ENCODE results near the gene GPD1L.
"Not testable (repeated sequence)": the region's sequence is repeated elsewhere in the genome, so short reads cannot be mapped to it uniquely, and the experiment has no call there.

GPD1L gene

DNA sequence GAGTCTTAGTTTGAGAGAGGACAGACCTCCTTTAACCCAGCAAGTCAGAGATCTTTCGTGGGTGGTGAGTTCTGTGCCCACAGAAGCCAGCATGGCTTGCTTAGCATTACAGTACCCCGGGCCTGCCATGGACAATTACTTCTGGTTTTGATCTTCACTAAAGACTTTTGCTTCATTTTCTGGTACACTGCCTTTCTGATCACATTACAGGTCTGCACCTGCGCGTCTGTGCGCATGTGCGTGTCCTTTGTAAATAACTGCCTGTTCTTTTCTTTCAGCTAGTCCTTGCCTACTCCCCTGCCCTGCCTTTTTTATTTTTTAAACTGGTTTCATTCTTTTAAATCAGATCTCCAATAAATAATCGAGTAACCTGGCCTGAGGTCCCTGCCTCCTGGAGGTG, 74.9 kb downstream of the GPD1L start:
- TF ChIP-seq, protein P1, sequence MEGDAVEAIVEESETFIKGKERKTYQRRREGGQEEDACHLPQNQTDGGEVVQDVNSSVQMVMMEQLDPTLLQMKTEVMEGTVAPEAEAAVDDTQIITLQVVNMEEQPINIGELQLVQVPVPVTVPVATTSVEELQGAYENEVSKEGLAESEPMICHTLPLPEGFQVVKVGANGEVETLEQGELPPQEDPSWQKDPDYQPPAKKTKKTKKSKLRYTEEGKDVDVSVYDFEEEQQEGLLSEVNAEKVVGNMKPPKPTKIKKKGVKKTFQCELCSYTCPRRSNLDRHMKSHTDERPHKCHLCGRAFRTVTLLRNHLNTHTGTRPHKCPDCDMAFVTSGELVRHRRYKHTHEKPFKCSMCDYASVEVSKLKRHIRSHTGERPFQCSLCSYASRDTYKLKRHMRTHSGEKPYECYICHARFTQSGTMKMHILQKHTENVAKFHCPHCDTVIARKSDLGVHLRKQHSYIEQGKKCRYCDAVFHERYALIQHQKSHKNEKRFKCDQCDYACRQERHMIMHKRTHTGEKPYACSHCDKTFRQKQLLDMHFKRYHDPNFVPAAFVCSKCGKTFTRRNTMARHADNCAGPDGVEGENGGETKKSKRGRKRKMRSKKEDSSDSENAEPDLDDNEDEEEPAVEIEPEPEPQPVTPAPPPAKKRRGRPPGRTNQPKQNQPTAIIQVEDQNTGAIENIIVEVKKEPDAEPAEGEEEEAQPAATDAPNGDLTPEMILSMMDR (IDR thresholded peaks at IDR 0.05; ENCODE audit: borderline replicate concordance, control extremely low read depth, extremely low read depth, insufficient read depth, missing control alignments) = no peak
- in situ Hi-C loops (cut with MboI; ENCODE audit: low sequenced_read_pairs, unreplicated experiment) = no loop called here
- no peak for DNase-seq (ENCODE audit: low spot score)

DNA sequence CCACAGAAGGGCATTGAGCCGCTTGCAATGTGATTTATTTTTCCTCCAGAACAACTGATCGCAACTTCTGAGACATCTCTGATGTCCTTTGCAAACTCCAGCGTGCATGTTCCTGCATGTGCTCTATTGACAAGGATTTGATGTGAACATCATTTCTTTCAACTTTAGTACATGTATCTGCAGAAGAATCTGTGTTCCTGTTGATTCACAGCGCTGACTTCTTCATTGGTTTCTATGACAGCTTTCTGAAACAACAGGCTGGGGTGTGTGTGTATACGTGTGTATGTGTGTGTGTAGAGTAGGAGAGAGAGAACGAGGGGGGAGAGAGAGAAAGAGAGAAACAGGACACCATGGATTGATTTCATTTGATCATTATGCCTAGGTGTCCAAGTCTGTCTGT, 75.4 kb downstream of the GPD1L start:
- TF ChIP-seq, protein P1 (IDR thresholded peaks at IDR 0.05; ENCODE audit: borderline replicate concordance, control extremely low read depth, extremely low read depth, insufficient read depth, missing control alignments) = no peak
- in situ Hi-C loops (cut with MboI; ENCODE audit: low sequenced_read_pairs, unreplicated experiment) = no loop called here
- DNase-seq (ENCODE audit: low spot score) = no peak

DNA sequence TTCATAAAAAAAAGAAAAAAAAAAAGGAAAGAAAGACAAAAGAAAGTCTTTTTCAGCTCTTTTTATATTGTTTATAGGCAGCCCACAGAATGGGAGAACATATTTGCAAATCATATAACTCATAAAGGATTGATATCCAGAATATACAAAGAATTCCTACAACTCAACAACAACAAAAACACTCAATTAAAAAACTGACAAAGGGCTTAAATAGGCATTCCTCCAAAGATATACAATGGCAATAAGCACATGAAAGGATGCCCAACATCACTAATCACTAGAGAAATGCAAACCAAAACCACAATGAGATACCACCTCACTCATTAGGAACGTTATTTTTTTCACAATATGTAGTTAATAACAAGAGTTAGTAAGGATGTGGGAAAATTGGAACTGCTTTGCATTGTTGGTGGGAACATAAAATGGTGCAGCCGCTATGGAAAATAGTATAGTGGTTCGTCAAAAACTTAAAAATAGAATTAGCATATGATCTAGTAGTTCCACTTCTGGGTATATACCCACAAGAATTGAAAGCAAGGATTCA, 77.8 kb downstream of the GPD1L start:
- in situ Hi-C loops (cut with MboI; ENCODE audit: low sequenced_read_pairs, unreplicated experiment) = no loop called here
- TF ChIP-seq, protein P1 (IDR thresholded peaks at IDR 0.05; ENCODE audit: borderline replicate concordance, control extremely low read depth, extremely low read depth, insufficient read depth, missing control alignments) = no peak
- DNase-seq (ENCODE audit: low spot score) = no peak

DNA sequence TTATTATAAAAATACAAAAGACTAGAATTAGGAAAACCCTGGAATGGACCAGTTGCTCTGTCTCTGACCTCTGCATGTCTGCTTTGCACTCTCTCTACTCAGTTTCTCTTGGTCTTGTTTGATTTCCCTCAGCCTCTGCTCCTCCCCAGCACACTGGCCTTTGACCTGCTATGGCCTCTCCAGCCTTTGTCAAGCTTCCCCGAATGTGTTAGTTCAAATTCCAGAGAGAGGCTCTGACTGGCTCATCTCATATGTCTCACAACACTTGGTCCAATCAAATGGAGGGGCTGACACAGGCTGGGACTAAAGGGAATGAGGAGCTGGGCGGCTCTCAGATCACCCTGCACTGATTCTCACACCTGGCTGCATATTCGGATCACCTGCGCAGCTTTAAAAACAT, 79.7 kb downstream of the GPD1L start:
- no peak for DNase-seq (ENCODE audit: low spot score)
- in situ Hi-C loops (cut with MboI; ENCODE audit: low sequenced_read_pairs, unreplicated experiment) = no loop called here
- TF ChIP-seq, protein P1 (IDR thresholded peaks at IDR 0.05; ENCODE audit: borderline replicate concordance, control extremely low read depth, extremely low read depth, insufficient read depth, missing control alignments) = no peak

DNA sequence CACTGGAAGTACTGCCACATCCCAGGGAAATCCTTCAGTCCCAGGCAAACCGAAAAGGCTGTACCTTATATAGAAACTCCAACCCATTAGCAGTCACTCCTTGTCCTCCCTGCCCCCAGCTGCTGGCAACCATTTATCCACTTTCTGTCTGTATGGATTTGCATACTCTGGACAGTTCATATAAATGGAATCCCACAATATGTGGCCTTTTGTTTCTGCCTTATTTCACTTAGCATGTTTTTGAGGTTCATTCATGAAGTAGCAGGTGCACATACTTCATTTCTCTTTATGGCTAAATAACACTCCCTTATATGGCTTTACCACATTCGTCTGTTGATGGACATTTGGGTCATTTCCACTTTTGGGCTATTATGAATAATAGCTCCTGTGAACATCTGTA, 80.5 kb downstream of the GPD1L start:
- TF ChIP-seq, protein P1 (IDR thresholded peaks at IDR 0.05; ENCODE audit: borderline replicate concordance, control extremely low read depth, extremely low read depth, insufficient read depth, missing control alignments) = no peak
- in situ Hi-C loops (cut with MboI; ENCODE audit: low sequenced_read_pairs, unreplicated experiment) = no loop called here
- DNase-seq (ENCODE audit: low spot score) = no peak

DNA sequence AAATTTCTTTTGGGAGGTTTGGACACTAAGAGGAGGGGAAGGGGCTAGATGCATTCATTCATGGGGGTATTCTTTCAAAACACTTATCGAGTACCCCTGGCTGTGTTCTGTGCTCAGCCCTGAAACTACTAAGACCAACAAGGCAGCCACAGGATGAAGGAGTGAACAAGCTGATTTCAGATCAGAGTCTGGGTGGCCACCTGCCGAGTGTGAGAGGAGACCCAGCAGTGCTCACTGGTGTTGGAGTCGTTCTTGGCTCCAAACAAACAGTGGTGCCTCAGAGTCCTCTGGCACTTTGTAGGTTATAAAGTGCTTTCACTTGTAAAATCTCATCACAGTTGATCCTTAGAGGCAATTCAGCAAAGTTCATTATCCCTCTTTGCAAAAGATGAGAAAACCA, 83.3 kb downstream of the GPD1L start:
- DNase-seq (ENCODE audit: low spot score) = no peak
- in situ Hi-C loops (cut with MboI; ENCODE audit: low sequenced_read_pairs, unreplicated experiment) = no loop called here
- TF ChIP-seq, protein P1 (IDR thresholded peaks at IDR 0.05; ENCODE audit: borderline replicate concordance, control extremely low read depth, extremely low read depth, insufficient read depth, missing control alignments) = no peak

DNA sequence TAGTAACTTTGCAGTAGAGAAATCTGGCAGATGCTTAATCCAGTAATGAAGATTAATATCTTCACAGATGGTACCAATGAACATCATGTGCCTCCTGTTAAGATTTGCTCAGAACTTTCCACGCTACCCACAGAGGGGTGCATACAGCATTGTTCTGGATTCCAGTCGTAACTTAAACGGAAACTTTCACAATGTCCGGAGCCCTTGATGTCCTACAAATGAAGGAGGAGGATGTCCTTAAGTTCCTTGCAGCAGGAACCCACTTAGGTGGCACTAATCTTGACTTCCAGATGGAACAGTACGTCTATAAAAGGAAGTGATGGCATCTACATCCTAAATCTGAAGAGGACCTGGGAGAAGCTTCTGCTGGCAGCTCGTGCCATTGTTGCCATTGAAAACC, 84.1 kb downstream of the GPD1L start:
- in situ Hi-C loops (cut with MboI; ENCODE audit: low sequenced_read_pairs, unreplicated experiment); DNase-seq (ENCODE audit: low spot score): not testable (repeated sequence)

All from GM13976 (cell line).